HUDEP-2 (cell line): Measurements from ENCODE around the gene MEGF6.

ENCODE experiments used
- DNase-seq, 76 experiments: peaks; one replicate each; lab custom pipeline; 2025; ENCODE audit not compliant: unreplicated experiment in 76 of 76; lab: John Stamatoyannopoulos, UW

MEGF6 gene

DNA sequence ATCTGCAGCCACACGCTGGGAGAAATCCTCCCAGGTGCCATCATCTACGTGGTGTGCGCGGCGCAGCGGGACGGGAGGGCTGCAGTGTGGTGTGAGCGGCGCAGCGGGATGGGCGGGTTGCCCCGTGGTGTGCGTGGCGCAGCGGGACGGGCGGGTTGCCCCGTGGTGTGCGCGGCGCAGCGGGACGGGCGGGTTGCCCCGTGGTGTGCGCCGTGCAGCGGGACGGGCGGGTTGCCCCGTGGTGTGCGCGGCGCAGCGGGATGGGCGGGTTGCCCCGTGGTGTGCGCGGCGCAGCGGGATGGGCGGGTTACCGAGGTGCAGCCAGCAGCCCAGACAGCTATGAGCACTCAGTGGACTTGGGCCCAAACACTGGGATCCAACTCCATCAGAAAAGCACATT lies 33.9 kb upstream of the MEGF6 start:
- DNase-seq, result no peak

GRCh38 chr1:3644273-3644672 lies 33.0 kb upstream of the MEGF6 start:
- no peak for DNase-seq

DNA sequence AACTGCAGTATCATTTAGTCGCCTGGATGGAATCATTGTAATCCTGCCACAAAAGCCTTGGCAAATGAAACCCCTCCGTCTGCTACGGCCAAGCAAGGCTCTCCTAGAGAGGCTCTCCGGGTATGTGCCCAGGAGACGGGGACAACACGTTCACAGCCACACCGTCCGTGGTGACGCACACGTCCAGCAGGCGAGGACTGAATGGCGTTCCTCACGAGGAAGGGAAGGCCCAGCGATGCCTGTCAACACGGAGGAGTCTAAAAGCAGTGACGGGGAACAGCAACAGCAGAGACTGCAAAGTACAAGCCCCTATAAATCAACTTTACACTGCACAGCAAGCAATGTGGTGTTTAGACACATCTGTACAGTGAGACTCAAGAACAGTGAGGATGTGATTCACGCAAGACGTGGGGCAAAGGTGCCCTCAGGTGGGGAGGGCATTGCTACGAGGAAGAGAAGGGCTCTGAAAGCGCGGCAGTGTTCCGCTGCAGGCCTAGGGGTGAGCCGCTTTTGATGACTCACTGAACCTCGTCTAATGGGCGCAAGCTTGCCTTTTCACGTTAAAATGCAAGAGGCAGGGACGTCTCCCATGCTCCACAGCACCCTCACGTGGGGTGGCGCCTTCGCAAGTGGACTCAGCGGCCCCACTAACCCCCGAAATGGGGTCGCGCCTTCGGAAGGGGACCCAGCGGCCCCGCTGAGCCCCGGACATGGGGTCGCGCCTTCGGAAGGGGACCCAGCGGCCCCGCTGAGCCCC lies 31.8 kb upstream of the MEGF6 start:
- no peak for DNase-seq

- no peak for DNase-seq
Observed at GRCh38 chr1:3641816-3642215, 30.5 kb upstream of the MEGF6 start.

- DNase-seq, result no peak
Observed at GRCh38 chr1:3641046-3641760, 29.9 kb upstream of the MEGF6 start.

- DNase-seq, result no peak
Observed at GRCh38 chr1:3640121-3640837, 29.0 kb upstream of the MEGF6 start.

DNA sequence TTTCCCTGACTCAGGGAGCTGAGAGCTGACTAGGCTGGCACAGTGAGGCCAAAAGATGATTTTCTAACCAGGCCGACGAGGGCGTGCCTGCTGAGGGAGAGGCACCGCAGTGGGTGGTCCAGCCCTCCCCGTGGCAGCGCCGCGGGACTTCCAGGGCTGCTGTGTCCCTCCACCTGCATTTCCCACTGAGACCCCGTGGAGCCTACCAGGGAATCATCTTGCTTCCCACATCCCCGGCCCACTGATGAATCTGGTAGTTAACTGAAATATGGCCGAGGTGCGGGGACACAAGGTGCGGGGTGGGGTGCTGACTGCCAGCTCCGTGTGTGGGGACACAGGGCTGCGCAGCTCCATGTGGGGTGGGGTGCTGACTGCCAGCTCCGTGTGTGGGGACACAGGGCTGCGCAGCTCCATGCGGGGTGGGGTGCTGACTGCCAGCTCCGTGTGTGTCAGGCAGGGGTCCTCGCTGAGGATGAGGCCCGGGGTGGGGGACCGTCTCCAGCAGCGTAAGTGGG lies 28.1 kb upstream of the MEGF6 start:
- DNase-seq, result no peak

DNA sequence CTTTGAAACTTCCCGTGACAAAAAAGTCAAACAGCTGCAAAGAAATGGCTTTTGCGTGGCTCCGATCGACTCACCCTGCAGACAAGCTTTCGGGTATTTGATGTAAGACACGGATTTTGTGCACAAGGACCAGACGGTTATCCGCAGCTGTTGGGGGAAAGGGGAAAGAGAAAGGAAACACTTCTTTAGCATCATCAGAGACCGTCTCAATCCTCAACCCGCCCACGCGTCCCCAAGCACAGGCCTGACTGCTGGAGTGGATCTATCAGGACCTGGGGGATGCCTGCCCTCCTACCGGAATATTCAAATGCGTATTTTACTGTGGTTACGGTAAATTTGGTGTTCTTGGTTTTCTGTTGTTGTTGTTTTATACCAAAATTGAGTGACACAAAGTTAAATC lies 27.4 kb upstream of the MEGF6 start:
- no peak for DNase-seq

- no peak for DNase-seq
Observed at GRCh38 chr1:3638027-3638426, 26.7 kb upstream of the MEGF6 start.

GRCh38 chr1:3636531-3636930 lies 25.2 kb upstream of the MEGF6 start:
- DNase-seq, result no peak

DNA sequence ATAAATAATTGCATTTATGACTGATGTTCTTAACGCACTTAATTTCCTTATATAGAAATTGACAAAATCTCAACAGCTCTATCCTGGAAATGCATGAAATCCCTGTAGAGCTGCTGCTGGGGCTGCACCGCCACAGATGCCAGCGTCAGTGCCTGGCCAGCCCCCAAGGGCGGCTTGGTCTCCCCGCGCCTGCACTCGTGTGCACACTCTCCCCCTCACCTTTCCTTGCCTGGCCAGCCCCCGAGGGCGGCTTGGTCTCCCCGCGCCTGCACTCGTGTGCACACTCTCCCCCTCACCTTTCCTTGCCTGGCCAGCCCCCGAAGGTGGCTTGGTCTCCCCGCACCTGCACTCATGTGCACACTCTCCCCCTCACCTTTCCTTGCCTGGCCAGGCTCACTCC lies 24.8 kb upstream of the MEGF6 start:
- DNase-seq, result no peak

GRCh38 chr1:3634059-3634800 lies 22.9 kb upstream of the MEGF6 start:
- DNase-seq, result no peak

GRCh38 chr1:3633344-3634058 lies 22.2 kb upstream of the MEGF6 start:
- DNase-seq, result no peak

DNA sequence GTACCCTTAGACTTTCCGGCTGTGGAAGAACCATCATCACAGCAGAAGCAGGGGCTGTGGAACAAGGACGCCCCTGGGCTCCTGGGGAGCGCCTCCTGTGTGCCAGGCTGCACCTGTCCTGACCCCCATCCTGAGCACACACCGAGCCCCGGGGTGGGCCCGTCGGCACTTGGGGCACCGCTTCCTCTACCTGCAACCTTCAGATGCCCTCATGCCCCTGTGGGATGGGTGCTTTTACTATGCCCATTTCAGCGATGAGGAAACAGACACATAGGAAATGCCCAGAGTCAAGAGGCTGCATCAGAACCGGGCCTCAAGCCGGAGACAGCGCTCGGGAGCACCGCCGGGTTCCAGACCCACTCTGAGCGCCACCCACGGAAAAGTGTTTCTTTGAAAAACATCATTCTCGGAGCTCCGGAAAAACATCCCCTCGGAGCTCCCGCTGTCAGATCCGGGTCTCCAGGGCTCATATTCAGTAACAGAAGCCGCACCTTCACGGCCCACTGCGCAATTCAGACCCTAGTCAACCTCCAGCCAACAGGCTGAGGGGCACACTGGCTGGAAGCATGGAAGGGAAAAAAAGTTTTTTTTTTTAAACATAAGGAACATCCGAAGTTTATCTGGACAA lies 21.5 kb upstream of the MEGF6 start:
- no peak for DNase-seq

DNA sequence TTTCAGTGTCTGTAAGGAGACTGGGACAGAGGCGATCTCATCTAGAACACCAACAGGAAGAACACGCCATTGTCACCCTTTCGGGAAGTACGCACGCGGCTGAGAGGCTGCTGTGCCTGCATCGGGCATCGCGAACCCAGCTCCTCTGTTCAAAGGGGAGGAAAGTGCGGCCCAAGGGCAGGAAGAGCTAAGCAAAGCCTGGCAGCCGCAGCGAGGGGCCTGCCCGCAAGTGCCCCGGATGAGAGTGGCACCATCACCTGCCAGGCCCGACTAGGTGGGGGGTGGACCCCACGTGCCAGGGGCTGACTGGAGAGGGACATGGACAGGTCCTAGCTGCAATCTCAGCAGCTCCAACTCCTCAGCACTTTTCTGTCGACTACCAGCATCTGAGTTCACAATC lies 21.0 kb upstream of the MEGF6 start:
- no peak for DNase-seq

GRCh38 chr1:3631320-3632260 lies 20.3 kb upstream of the MEGF6 start:
- no peak for DNase-seq

DNA sequence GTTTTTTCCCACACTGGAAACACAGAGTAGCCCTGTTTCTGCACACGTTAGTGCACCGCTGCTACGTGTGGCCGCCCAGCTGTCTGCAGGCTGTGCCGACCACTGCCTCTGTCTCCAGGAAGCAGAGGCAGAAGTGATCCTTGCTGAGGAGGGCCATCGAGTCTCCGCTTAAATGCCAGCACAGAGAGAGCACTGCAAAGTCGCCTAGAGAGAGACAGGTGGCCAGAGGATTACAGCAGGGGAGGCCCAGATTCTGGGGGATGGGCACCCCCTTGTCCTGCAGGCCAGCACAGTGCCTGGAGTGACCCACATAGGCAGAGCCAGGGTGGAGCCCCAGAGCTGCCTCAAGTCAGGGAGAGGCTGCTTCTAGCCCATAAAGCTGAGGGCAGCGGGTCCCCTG lies 19.6 kb upstream of the MEGF6 start:
- no peak for DNase-seq

- no peak for DNase-seq
Observed at GRCh38 chr1:3630161-3630611, 18.9 kb upstream of the MEGF6 start.
